Fibroblast of mammary gland (primary cell): ENCODE data around the gene LONP2.

Experiments
- DNase-seq: peaks from one replicate; pipeline ENCODE4 v3.0.0-alpha.2; 2010; ENCODE audit warnings: low read depth
- H3K4me3 ChIP-seq: 2 replicates; pipeline ENCODE4 v1.5.1; 2011; ENCODE audit warnings: low read depth, mild to moderate bottlenecking, low read length, moderate library complexity; ENCODE audit not compliant: control insufficient read depth
- TF ChIP-seq, protein P1 (sequence below): conservative IDR thresholded peaks from 2 replicates; pipeline ENCODE4 v1.5.1; 2011; ENCODE audit warnings: low read depth, low read length, inconsistent platforms; ENCODE audit not compliant: control insufficient read depth, insufficient read depth

Gene LONP2

DNA sequence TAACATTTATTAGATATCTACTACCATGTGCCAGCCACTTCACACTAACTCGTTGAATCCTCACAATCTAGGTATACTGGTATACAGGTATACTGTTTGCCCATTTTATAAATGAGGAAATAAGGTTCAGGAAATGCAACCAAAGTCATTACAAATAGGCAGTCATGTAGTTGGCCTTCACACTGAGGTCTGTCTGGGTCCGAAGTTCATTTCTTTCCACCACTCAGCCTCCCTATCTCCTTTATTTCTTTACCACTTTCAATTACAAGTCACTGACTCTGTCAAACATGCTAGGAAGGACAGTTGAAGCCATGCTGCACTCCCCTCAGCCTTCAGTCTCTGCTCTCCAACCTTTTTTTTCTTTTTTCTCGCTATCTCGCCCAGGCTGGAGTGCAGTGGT lies 161.8 kb downstream of the LONP2 start:
- no peak overlapping the region for H3K4me3 ChIP-seq
- TF ChIP-seq, protein P1, sequence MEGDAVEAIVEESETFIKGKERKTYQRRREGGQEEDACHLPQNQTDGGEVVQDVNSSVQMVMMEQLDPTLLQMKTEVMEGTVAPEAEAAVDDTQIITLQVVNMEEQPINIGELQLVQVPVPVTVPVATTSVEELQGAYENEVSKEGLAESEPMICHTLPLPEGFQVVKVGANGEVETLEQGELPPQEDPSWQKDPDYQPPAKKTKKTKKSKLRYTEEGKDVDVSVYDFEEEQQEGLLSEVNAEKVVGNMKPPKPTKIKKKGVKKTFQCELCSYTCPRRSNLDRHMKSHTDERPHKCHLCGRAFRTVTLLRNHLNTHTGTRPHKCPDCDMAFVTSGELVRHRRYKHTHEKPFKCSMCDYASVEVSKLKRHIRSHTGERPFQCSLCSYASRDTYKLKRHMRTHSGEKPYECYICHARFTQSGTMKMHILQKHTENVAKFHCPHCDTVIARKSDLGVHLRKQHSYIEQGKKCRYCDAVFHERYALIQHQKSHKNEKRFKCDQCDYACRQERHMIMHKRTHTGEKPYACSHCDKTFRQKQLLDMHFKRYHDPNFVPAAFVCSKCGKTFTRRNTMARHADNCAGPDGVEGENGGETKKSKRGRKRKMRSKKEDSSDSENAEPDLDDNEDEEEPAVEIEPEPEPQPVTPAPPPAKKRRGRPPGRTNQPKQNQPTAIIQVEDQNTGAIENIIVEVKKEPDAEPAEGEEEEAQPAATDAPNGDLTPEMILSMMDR = no peak
- DNase-seq = no peak
